ENCODE data around the gene KRT4. TPM values are rescaled to one million over a fixed set of nuclear protein-coding genes. Genes with fewer than 3 reads are reported as not detected.
"Not testable (repeated sequence)": the region's sequence is repeated elsewhere in the genome, so short reads cannot be mapped to it uniquely, and the experiment has no call there.

Gene KRT4
- total and polyA plus RNA-seq, 2 experiments from 2014 or later = 4.2 to 8.7 TPM

DNA sequence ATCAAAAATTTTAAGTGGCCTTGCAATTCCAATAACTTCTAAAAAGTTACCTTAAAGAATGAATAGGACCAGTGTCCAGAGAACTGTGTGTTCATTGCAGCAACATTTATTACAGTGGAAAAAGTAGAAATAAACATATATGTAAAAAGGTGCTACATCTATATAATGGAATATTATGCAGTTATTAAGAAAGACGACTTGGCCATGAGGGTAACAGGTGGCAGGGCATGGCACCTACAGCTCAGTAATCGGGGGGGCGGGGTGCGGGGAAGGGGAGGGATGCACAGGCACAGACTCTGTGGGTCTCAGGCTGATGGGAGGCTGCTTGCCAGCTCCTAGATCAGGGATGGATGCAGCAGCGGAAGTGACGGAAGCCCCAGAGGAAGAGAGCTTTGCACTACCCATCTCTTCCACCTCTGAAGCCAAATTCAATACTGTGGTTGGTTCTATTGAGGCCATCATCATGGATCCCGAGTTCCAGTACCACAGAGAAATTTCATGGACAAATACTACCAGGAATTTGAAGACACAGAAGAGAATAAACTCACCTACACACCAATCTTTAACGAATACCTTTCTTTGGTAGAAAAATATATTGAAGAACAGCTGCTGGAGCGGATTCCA, 50.8 kb downstream of the KRT4 start:
- Histone ChIP-seq H3K9me3 (ENCODE audit: low read depth) (no peaks in the 10 kb centered on the region), H3K4me3 (no peak overlapping the region), H3K36me3 (replicated peaks; ENCODE audit: insufficient read depth, low read depth) (no peaks in the 10 kb centered on the region), H4K20me1 (ENCODE audit: insufficient read depth, poor library complexity, severe bottlenecking) (no peaks in the 10 kb centered on the region), H3K27me3 (peaks cover 10% of the 10 kb centered on the region), H2AFZ (no peak overlapping the region), H3K79me2 (no peaks in the 10 kb centered on the region), H3K9me2 (replicated peaks; ENCODE audit: insufficient read depth) (no peaks in the 10 kb centered on the region), H3K4me2 (no peak overlapping the region), H3K27ac (no peak overlapping the region), H3K4me1 (ENCODE audit: insufficient read depth) (no peaks in the 10 kb centered on the region)
- WGBS (ENCODE audit: low lambda C conversion rate, missing lambda C conversion rate) = 72% methylated on average over 9 of the region's 9 CpGs
- DNase-seq (ENCODE audit: low spot score) = no peak
- TF ChIP-seq, protein P1, sequence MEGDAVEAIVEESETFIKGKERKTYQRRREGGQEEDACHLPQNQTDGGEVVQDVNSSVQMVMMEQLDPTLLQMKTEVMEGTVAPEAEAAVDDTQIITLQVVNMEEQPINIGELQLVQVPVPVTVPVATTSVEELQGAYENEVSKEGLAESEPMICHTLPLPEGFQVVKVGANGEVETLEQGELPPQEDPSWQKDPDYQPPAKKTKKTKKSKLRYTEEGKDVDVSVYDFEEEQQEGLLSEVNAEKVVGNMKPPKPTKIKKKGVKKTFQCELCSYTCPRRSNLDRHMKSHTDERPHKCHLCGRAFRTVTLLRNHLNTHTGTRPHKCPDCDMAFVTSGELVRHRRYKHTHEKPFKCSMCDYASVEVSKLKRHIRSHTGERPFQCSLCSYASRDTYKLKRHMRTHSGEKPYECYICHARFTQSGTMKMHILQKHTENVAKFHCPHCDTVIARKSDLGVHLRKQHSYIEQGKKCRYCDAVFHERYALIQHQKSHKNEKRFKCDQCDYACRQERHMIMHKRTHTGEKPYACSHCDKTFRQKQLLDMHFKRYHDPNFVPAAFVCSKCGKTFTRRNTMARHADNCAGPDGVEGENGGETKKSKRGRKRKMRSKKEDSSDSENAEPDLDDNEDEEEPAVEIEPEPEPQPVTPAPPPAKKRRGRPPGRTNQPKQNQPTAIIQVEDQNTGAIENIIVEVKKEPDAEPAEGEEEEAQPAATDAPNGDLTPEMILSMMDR (IDR thresholded peaks at IDR 0.05; ENCODE audit: poor library complexity) = no peak
- TF ChIP-seq EZH2phosphoT487 (IDR thresholded peaks at IDR 0.05; ENCODE audit: low read depth, severe bottlenecking, unreplicated experiment) = no peak
- no peak for TF ChIP-seq EZH2 (IDR thresholded peaks at IDR 0.05; ENCODE audit: borderline replicate concordance)

DNA sequence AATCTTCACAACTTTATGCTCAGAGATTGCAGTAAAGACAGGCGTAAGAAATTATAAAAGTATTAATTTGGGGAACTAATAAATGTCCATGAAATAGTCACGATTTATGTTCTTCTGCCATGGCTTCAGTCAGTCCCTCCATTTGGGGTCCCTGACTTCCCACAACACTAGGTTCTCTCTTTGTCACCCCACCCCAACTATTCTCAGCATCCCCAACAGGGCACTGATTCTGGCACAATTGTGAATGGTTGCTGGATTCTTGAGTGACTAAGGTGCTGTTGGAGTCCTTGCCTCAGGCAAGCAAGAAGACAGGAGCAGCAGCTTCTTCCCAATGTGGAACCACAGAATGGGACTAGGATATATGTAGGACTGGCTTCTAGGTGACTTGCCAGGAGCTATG, 52.1 kb downstream of the KRT4 start:
- no peaks in the 10 kb centered on the region for H3K36me3 ChIP-seq (replicated peaks; ENCODE audit: insufficient read depth, low read depth)
- TF ChIP-seq, protein P1 (IDR thresholded peaks at IDR 0.05; ENCODE audit: poor library complexity) = no peak
- TF ChIP-seq EZH2phosphoT487 (IDR thresholded peaks at IDR 0.05; ENCODE audit: low read depth, severe bottlenecking, unreplicated experiment) = no peak
- no peak for TF ChIP-seq EZH2 (IDR thresholded peaks at IDR 0.05; ENCODE audit: borderline replicate concordance)
- H3K79me2 ChIP-seq = no peaks in the 10 kb centered on the region
- no peaks in the 10 kb centered on the region for H4K20me1 ChIP-seq (ENCODE audit: insufficient read depth, poor library complexity, severe bottlenecking)
- no peak overlapping the region for H3K27ac ChIP-seq
- no peaks in the 10 kb centered on the region for H3K9me3 ChIP-seq (ENCODE audit: low read depth)
- DNase-seq (ENCODE audit: low spot score) = no peak
- no peaks in the 10 kb centered on the region for H3K4me1 ChIP-seq (ENCODE audit: insufficient read depth)
- 84% methylated on average over 2 of the region's 2 CpGs for WGBS (ENCODE audit: low lambda C conversion rate, missing lambda C conversion rate)
- no peaks in the 10 kb centered on the region for H3K9me2 ChIP-seq (replicated peaks; ENCODE audit: insufficient read depth)
- H3K27me3 ChIP-seq = peaks cover 13% of the 10 kb centered on the region
- no peak overlapping the region for H3K4me2 ChIP-seq
- H3K4me3 ChIP-seq = no peak overlapping the region
- no peak overlapping the region for H2AFZ ChIP-seq

DNA sequence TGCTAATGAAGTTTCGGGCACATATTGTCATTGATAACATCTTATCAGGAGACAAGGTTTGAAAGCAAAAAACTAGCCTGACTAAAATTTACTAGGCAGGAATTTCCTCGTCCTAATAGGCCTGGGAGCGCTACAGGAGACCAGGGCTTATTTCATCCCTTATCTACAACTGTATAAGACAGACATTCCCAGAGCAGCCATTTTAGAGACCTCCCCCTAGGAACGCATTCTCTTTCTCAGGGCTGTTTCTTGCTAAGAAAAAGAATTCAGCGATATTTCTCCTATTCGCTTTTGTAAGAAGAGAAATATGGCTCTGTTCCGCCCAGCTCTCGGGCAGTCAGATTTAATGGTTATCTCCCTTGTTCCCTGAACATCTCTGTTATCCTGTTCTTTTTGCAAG, 52.7 kb downstream of the KRT4 start:
- H3K79me2 ChIP-seq; H3K27ac ChIP-seq; H3K36me3 ChIP-seq (replicated peaks; ENCODE audit: insufficient read depth, low read depth); H3K4me1 ChIP-seq (ENCODE audit: insufficient read depth); H3K27me3 ChIP-seq; H3K9me2 ChIP-seq (replicated peaks; ENCODE audit: insufficient read depth); H2AFZ ChIP-seq; DNase-seq (ENCODE audit: low spot score); H3K4me3 ChIP-seq; H4K20me1 ChIP-seq (ENCODE audit: insufficient read depth, poor library complexity, severe bottlenecking); H3K4me2 ChIP-seq; H3K9me3 ChIP-seq (ENCODE audit: low read depth): not testable (repeated sequence)
- 75% methylated on average over 8 of the region's 8 CpGs for whole genome bisulfite sequencing (ENCODE audit: low lambda C conversion rate, missing lambda C conversion rate)

DNA sequence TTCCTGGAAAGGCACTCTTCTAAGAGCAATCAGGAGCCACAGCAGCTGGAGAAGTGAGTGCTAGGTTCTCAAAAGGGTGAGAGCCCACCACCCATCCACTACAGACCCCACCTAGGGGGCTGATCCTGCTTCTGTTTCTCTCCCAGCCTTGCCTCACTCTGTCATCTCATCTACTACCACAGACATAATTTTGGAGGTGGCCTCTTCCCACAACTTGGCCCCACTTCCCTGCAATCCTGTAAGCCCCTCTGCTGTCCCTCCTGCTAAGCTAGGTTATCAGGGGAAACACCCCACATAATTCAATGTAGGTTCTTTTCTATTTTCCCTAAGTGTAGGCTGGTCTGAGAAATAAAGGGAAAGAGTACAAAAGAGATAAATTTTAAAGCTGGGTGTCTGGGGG, 53.3 kb downstream of the KRT4 start:
- no peaks in the 10 kb centered on the region for H4K20me1 ChIP-seq (ENCODE audit: insufficient read depth, poor library complexity, severe bottlenecking)
- no peak overlapping the region for H3K27ac ChIP-seq

More for the DNA sequence above, 53.3 kb downstream of the KRT4 start:
- Histone ChIP-seq H3K4me2 (no peak overlapping the region), H3K36me3 (replicated peaks; ENCODE audit: insufficient read depth, low read depth) (no peaks in the 10 kb centered on the region), H3K9me2 (replicated peaks; ENCODE audit: insufficient read depth) (no peaks in the 10 kb centered on the region), H3K79me2 (no peaks in the 10 kb centered on the region), H3K4me3 (no peak overlapping the region), H3K9me3 (ENCODE audit: low read depth) (no peaks in the 10 kb centered on the region), H3K27me3 (peaks cover 8% of the 10 kb centered on the region), H3K4me1 (ENCODE audit: insufficient read depth) (no peaks in the 10 kb centered on the region), H2AFZ (no peak overlapping the region)
- TF ChIP-seq EZH2 (IDR thresholded peaks at IDR 0.05; ENCODE audit: borderline replicate concordance) (no peak), EZH2phosphoT487 (IDR thresholded peaks at IDR 0.05; ENCODE audit: low read depth, severe bottlenecking, unreplicated experiment) (no peak)
- TF ChIP-seq, protein P1 (IDR thresholded peaks at IDR 0.05; ENCODE audit: poor library complexity) = no peak
- DNase-seq (ENCODE audit: low spot score) = no peak
